Nucleus accumbens (tissue), 56 donors: ENCODE measurements around the gene TUBB1.
"Not testable (repeated sequence)": the region's sequence is repeated elsewhere in the genome, so short reads cannot be mapped to it uniquely, and the experiment has no call there.

Experiments
- DNase-seq, 56 donors: peaks; one replicate each; lab custom pipeline; 2025; lab: John Stamatoyannopoulos, UW

The TUBB1 gene

GRCh38 chr20:59004763-59005522, 14.3 kb upstream of the TUBB1 start:
- peak in 11 of 56 donors; percentile 16 to 61 (median 36) for DNase-seq

- DNase-seq, result no peak
Measured at GRCh38 chr20:59005523-59006166, 13.6 kb upstream of the TUBB1 start.

DNA sequence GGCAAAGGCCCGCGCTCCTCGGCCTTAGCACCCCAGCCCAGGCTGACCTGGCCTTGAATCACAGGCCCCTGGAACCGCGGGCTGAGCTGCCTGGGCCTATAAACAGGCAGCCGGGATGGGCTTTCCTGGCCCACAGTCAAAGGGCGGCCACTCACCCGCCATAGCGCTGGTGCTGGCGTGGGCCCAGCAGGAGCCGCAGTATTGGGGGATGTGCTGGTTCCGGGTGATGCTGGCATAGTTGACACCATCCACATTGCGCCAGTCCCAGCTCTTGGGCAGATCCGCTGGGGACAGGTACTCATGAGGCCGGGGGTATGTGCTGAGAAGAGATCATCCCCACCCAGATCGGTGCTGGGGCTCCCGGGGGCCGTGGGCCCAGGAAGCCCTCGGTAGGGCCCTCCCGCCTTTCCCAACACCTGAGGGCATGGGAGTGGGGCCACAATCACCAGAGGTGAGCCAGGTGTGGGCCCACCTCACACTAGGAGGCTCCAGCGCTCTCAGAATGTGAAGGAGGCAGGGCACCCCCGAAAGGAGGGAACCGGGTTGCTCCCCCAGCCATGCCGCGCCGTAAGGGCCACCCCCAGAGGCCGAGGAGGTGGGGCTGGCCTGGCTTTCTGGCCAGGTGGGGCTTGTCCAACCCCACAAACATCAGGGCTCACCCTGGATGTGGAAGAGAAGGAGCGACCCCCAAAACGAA, 12.9 kb upstream of the TUBB1 start:
- DNase-seq, result no peak

GRCh38 chr20:59006864-59007664, 12.2 kb upstream of the TUBB1 start, which contains the start of gene CTSZ:
TSS of gene CTSZ (minus strand) at chr20:59007254. CDS start at chr20:59007128, 126 bp downstream.
- peak in 5 of 56 donors; percentile 37 to 49 (median 44) for DNase-seq

DNA sequence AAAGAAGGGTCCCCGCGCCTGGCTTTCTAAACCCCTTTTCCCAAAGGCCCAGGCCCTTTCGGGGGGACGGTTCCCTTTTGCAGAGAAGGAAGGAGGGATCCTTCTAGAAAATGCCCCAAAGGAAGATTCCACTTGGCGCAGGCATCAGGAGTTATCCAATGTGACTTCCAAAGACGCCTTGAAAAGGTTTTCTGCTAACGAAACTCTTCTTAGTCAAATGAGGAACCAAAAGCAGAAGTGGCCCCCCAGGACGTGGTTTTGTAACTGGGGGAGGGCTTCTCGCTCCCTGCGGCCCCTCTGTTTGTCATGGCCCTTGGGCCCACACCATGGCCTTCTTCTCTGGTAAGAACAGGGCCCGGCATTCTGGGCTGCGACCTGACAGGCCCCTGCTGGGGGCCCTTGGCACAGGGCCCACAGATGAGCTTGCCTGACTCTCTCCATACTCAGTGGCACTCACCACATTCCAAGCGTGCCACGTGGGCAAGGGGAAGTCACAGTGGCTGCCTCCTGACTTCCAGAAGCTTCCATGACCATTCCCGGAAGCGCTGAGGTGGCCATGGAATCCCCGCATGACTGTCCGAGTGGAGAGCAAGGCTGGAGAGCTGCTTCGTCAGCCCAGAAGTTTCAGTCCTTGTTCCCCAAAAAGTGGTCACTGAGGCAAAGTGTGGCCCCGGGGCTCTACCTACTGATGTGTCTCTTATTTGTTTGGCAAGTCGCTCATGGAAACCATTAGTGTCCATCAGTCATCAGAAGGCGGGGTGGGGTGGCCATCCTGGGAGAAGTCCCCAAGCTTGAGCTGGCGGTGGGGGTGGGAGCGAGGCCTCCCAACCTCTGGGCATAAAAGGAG, 11.3 kb upstream of the TUBB1 start:
- DNase-seq, result peak in 8 of 56 donors; percentile 15 to 51 (median 34)

GRCh38 chr20:59008715-59009336, 10.4 kb upstream of the TUBB1 start:
- DNase-seq, result no peak

DNA sequence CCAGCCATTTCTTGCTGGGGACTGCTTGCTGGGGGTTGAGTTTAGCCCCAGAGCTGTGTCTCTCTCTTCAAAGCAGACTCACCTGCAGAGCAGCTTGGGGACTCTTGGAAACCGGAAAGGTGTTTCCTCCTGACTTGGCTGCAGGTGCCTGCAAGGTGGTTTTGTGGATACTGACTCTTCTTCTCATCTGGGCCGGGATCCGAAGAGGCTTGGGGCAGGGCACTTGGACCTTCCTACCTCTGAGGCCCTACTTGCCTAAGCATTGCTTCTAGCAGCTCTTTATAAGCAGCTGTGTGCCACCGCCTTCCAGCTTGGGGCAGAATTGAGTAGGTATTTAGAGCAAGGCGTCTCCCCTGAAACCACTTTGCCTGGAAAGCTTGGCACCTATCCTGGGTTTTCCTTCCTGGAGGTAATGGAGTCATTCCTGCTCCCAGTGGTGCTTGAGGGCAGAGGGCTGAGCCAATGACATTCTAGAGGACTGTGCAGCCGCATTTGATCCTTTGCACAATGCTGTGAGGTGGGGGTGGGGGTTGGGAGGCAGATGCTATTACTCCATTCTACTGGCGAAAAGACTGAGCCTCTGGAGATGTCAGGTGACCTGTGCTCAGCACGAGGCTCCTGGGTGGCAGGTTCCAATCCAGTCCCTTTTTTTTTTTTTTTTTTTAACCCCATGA, 8.8 kb upstream of the TUBB1 start:
- no peak for DNase-seq

DNA sequence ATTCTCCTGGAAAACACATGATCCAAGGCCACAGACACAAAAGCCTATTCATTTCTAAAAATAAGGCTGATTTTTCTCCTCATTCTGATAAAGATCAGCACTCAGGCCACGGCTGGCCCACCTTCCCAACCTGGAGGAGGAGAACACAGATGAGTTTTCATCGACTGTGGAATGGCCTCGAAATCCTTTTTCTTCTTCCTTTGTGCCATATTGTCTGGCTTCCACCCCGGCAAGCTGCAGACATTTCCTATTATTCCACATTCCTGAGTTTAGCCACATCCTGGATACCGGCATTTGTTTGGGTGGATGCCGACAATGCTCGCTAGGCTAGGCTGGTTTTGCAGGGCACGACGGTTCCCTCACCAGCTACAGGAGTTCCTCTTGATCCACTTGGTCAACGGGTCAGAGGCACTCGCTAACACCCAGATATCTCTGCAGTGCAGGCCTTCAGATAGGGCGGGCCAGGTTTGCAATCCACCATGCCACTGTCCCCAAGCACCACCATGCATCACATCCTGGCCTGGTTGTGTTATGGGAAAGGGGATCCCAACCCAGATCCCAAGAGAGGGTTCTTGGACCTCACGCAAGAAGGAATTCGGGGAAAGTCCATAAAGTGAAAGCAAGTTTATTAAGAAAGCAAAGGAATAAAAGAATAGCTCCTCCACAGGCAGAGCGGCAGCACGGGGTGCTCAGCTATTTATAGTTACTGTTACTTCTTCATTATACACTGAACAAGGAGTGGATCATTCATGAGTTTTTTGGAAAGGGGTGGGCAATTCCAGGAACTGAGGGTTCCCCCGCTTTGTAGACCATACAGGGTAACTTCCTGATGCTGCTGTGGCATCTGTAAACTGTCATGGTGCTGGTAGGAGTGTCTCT, 8.0 kb upstream of the TUBB1 start:
- no peak for DNase-seq

GRCh38 chr20:59011874-59012157, 7.4 kb upstream of the TUBB1 start:
- DNase-seq, result not testable (repeated sequence)

- DNase-seq, result no peak
Measured at GRCh38 chr20:59013031-59013951, 5.9 kb upstream of the TUBB1 start.

- peak in 11 of 56 donors; percentile 28 to 70 (median 41) for DNase-seq
Measured at GRCh38 chr20:59013959-59014608, 5.1 kb upstream of the TUBB1 start.

DNA sequence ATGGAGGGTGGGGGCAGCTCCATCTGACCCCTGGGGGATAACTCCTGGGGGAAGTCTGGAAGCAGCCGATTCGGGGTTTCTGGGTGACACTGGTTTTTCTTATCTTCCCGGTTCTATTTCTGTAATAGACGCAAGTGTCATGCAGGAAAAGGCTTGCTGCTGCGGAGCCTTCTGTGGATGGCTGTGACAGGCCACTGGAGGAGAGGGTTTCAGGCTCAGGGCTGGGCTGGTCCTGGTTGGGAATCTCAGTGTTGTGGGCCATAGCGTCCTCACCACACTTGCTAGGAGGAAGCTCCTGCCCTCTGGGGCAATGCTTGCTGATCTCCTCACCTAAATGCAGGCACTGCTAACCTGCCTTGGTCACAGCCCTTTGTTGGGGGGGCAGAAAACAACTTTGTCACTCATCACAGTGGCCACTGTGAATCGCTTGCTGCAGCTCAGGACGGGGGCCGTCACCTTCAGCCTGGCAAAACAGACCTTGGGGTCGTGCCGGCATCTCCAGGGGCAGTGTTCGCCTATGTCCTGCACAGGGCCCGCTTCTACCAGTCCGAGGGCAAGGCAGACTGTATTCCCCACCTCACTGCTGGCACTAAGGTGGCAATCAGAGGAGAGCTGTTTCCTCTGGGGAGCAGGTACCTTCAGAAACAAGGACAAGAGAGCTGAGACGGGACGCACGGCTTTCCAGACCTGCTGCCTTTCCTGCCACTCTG, 4.4 kb upstream of the TUBB1 start:
- no peak for DNase-seq

DNA sequence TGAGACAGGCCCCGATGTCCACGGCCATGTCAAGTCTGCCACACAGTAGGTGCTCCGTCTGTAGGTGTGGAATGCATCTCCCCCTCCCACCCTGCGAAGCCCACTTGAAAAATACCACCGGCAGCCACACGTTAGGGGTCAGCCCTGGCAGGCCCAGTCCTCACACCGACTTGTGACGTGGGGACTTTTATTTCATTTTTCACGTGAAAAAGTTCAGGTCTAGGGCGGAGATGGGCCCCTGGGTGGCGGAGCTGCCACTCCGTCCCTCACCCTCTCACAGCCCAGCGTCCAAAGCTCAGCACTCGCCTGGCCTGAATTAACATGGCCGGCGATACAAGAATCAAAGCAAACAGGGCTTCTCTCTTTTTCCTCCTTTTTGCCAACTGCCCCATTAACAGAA, 3.8 kb upstream of the TUBB1 start:
- no peak for DNase-seq

DNA sequence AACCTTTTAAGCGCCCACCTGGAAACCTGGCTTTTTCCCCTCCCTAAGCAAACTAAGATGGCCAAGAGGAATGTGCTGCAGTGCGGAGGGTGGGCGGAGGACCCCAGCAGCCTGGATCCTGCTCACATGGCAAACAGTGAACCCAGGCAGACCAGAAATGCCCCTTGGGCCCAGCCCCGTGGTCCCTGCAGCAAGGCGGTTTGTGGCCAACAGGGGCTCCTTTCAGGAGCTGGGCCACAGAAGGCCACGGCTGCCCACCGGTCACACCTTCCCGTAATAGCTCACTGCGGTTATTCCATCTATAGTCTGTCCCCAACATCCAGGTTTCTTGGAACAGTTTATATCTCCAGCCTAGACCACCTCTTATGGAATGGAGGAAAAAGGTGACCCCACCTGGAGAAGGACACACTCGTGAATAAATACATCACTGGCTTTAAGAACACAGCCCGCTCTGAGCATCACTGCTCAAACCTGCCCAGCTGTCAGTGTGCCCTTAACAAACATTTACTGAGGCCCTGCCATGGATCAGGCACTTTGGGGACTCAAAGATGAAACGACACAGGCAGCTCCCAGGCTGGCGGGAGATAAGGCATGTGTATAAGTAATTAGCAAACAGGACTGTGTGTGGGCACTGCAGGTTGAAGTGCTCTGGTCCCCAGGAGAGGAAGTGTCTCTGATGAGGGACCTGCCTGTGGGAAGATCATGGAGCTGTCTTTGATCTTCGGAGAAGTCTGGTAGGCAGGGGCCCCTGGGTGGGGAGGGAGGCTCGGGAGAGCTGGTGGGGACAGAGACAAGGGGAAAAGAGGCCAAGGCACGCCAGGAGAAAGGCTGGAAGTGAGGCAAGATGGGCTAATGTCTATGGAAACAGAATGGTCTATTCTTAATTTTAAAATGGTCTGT, 3.2 kb upstream of the TUBB1 start:
- no peak for DNase-seq
